GM12878 (cell line): ENCODE results near the gene NTN1. TPM values are rescaled to one million over a fixed set of nuclear protein-coding genes. Genes with fewer than 3 reads are reported as not detected.

ENCODE experiments used
- ATAC-seq: fragments of 200-7000 bp; cut with Tn5 transposase; 3 replicates; pipeline ENCODE4 v1.9.1; 2020; ENCODE audit warnings: mild to moderate bottlenecking, moderate library complexity
- BruUV-seq: library from RNA; stranded (reverse); fragments of 400-500 nt; replicated peaks from 2 replicates; lab custom pipeline; 2021; lab: Mats Ljungman, UMichigan
- CTCF ChIA-PET: fragments of 300-600 bp; sonication (Branson Sonifier 250); formaldehyde crosslinking; extraction: SDS; loops from one replicate; lab custom pipeline; 2021; ENCODE audit warnings: inconsistent platforms; lab: Yijun Ruan, JAX
- POLR2A ChIA-PET: fragments of 350-600 bp; formaldehyde crosslinking; extraction: SDS; loops from one replicate; lab custom pipeline; 2021; ENCODE audit warnings: inconsistent platforms; lab: Charles Lee
- RAD21 ChIA-PET: fragments of 300-600 bp; sonication (Branson Sonifier 250); formaldehyde crosslinking; loops from one replicate; lab custom pipeline; 2023; ENCODE audit warnings: antibody characterized with exemption; ENCODE audit not compliant: unreplicated experiment; lab: Charles Lee
- SMC1A ChIA-PET: fragments of 300-600 bp; sonication (Branson Sonifier 250); formaldehyde crosslinking; loops from one replicate; lab custom pipeline; 2023; ENCODE audit not compliant: unreplicated experiment, uncharacterized antibody; lab: Charles Lee
- DNase-seq: peaks from one replicate; pipeline ENCODE4 v3.0.0-alpha.2; 2011; ENCODE audit warnings: low read depth, low spot score
- FAIRE-seq: peaks from 3 replicates; lab custom pipeline; 2011; peaks lifted over from hg19 to GRCh38; lab: Jason Lieb, UNC
- H2AFZ ChIP-seq: 2 replicates; pipeline ENCODE4 v1.6.0; 2011; ENCODE audit warnings: low read depth, low read length, control low read depth; ENCODE audit not compliant: control insufficient read depth
- H3K27ac ChIP-seq: 2 replicates; pipeline ENCODE4 v1.5.1; 2011; ENCODE audit warnings: control low read depth; ENCODE audit not compliant: control insufficient read depth, insufficient read depth
- H3K27me3 ChIP-seq, 2 experiments: replicated peaks in 1 of 2; 2 replicates each; pipeline versions ENCODE4 v1.6.0 to v1.6.1; 2011; ENCODE audit warnings: low read length in 1 of 2; ENCODE audit not compliant: control insufficient read depth in 2 of 2, insufficient read depth in 2 of 2
- H3K36me3 ChIP-seq, 2 experiments: 2 replicates each; pipeline ENCODE4 v1.5.1; 2011; ENCODE audit warnings: low read length in 1 of 2; ENCODE audit not compliant: control insufficient read depth in 2 of 2, insufficient read depth in 2 of 2
- H3K4me1 ChIP-seq: 2 replicates; pipeline ENCODE4 v1.6.1; 2011; ENCODE audit warnings: mild to moderate bottlenecking, low read length, moderate library complexity, mixed read lengths; ENCODE audit not compliant: control insufficient read depth, insufficient read depth
- H3K4me2 ChIP-seq: 2 replicates; pipeline ENCODE4 v1.6.0; 2011; ENCODE audit warnings: control low read depth; ENCODE audit not compliant: control insufficient read depth, insufficient read depth
- H3K4me3 ChIP-seq: fragments of 200-600 bp; sonication (generic); 2 replicates; pipeline ENCODE4 v1.5.1; 2016
- H3K79me2 ChIP-seq: 2 replicates; pipeline ENCODE4 v1.6.0; 2011; ENCODE audit warnings: low read length; ENCODE audit not compliant: control insufficient read depth, insufficient read depth
- H3K9ac ChIP-seq: 2 replicates; pipeline ENCODE4 v1.8.0; 2011; ENCODE audit warnings: low read length, control low read depth, mixed read lengths; ENCODE audit not compliant: control insufficient read depth, insufficient read depth
- H3K9me3 ChIP-seq: replicated peaks from 3 replicates; pipeline ENCODE4 v1.5.1; 2011; ENCODE audit warnings: mild to moderate bottlenecking, low read length; ENCODE audit not compliant: control insufficient read depth, insufficient read depth
- H4K20me1 ChIP-seq: 2 replicates; pipeline ENCODE4 v1.6.0; 2011; ENCODE audit not compliant: control insufficient read depth, insufficient read depth
- CBFB ChIP-seq: IDR thresholded peaks from 2 replicates; pipeline ENCODE4 v1.6.1; 2016; ENCODE audit warnings: antibody characterized with exemption, low read depth
- CBX3 ChIP-seq: fragments of 200-600 bp; sonication (generic); IDR thresholded peaks from 2 replicates; pipeline ENCODE4 v1.6.1; 2016; ENCODE audit warnings: low read depth, borderline replicate concordance
- CREB1 ChIP-seq: IDR thresholded peaks from 2 replicates; pipeline ENCODE4 v1.6.1; 2012; ENCODE audit warnings: low read depth, mild to moderate bottlenecking, inconsistent platforms
- CUX1 ChIP-seq: IDR thresholded peaks from 2 replicates; pipeline ENCODE4 v1.6.1; 2012; ENCODE audit warnings: improper control_type of control experiment, low read depth, low read length; ENCODE audit not compliant: insufficient replicate concordance
- HDAC6 ChIP-seq: fragments of 200-600 bp; sonication (generic); IDR thresholded peaks from one replicate; pipeline ENCODE4 v1.8.0; 2017; ENCODE audit warnings: antibody characterized with exemption; ENCODE audit not compliant: unreplicated experiment
- IKZF2 ChIP-seq, 2 experiments: fragments of 450-650 bp; IDR thresholded peaks; 2 replicates each; pipeline ENCODE4 v1.6.1; 2017; ENCODE audit warnings: mild to moderate bottlenecking in 2 of 2, moderate library complexity in 2 of 2
- POLR2AphosphoS2 ChIP-seq: IDR thresholded peaks from 2 replicates; pipeline ENCODE4 v1.6.1; 2011; ENCODE audit warnings: low read depth, mild to moderate bottlenecking, low read length, improper control_type of control experiment, moderate library complexity
- RAD51 ChIP-seq: fragments of 450-650 bp; IDR thresholded peaks from 2 replicates; pipeline ENCODE4 v1.6.1; 2016; ENCODE audit warnings: moderate library complexity, mild to moderate bottlenecking, inconsistent platforms
- ZBTB11 ChIP-seq: fragments of 450-650 bp; formaldehyde crosslinking; IDR thresholded peaks from 2 replicates; pipeline ENCODE4 v1.5.0; 2022; ENCODE audit warnings: mild to moderate bottlenecking, missing genetic modification characterization
- WGBS: methylation state at CpG from one replicate; pipeline ENCODE4 v1.1.6; 2016; ENCODE audit warnings: low lambda C conversion rate; ENCODE audit not compliant: insufficient replicate concordance, insufficient coverage; ENCODE audit errors: missing lambda C conversion rate; 5-methylcytosine and 5-hydroxymethylcytosine counted together
- in situ Hi-C: fragments of 300-500 bp; cut with MboI; formaldehyde crosslinking; loops from 9 replicates; pipeline ENCODE4 v1.14.3; 2018; ENCODE audit warnings: mixed read lengths
- intact Hi-C: fragments of 100-400 bp; cut with micrococcal nuclease; formaldehyde crosslinking; loops from one replicate; pipeline ENCODE4 v1.14.2; 2022; ENCODE audit not compliant: unreplicated experiment
- polyA plus RNA-seq, 11 experiments: library from polyadenylated mRNA; depleted of rRNA in 4 of 11; unstranded in 6 of 11; stranded (reverse) in 5 of 11; fragments of >200 nt; fragmentation: Nextera tagmentation in 4 of 11; fragmentation: Illumina TruSeq in 1 of 11; extraction: Ambion mirVana in 4 of 11; extraction: Trizol in 1 of 11; gene quantifications; 1 replicate in 1 of 11; 2 replicates in 10 of 11; pipeline versions ENCODE4 v1.2.1 to v1.2.3, GENCODE V29; 2011 to 2016; ENCODE audit warnings: inconsistent platforms in 2 of 11, missing spikeins in 2 of 11, low read depth in 1 of 11
- total RNA-seq, 4 experiments: library from RNA; depleted of rRNA in 3 of 4; stranded (reverse); fragments of >200 nt in 3 of 4; fragmentation: Illumina TruSeq in 1 of 4; extraction: Trizol in 1 of 4; gene quantifications; 2 replicates each; pipeline versions ENCODE4 v1.2.1 to v1.2.3, GENCODE V29; 2013 to 2021

Gene NTN1
- total and polyA plus RNA-seq, 10 of the 15 experiments (the other 5 are each of a cell fraction or from before 2014, with no cell fraction given): 0.02 to 0.89 (median 0.35) TPM

GRCh38 chr17:9255833-9256232 is 234.5 kb downstream of the NTN1 start:
- in situ Hi-C loops: no loop called here
- peaks cover 4% of the 10 kb centered on the region; the same call in 1 of the 2 replicates for H3K4me1 ChIP-seq
- SMC1A ChIA-PET: no interaction called here
- H3K27ac ChIP-seq: no peak overlapping the region
- TF ChIP-seq POLR2AphosphoS2: no peak
- TF ChIP-seq, all 136 proteins: peak for 0
- POLR2A ChIA-PET: no interaction called here
- H4K20me1 ChIP-seq: no peaks in the 10 kb centered on the region
- H3K27me3 ChIP-seq: no peaks in the 10 kb centered on the region
- ATAC-seq: no peak
- H2AFZ ChIP-seq: no peak overlapping the region
- H3K9ac ChIP-seq: no peak overlapping the region
- H3K4me2 ChIP-seq: no peak overlapping the region
- no peak for DNase-seq
- BruUV-seq: no TSS peak
- no peaks in the 10 kb centered on the region for H3K79me2 ChIP-seq
- intact Hi-C loops: no loop called here
- WGBS: 66% methylated on average over 6 of the region's 6 CpGs
- CTCF ChIA-PET: interaction anchor here (1.2 kb wide), 1 partner anchor 11 kb away, joined by 3 read pairs; no protein-coding TSS in a partner anchor
- RAD21 ChIA-PET: no interaction called here
- H3K4me3 ChIP-seq: no peak overlapping the region
- no peak for FAIRE-seq
- H3K9me3 ChIP-seq: no peaks in the 10 kb centered on the region
- no peaks in the 10 kb centered on the region for H3K36me3 ChIP-seq

- in situ Hi-C loops: no loop called here
- intact Hi-C loops: no loop called here
- Histone ChIP-seq H2AFZ (no peak overlapping the region), H3K27ac (no peak overlapping the region), H3K9me3 (no peaks in the 10 kb centered on the region), H3K79me2 (no peaks in the 10 kb centered on the region), H3K4me1 (peaks cover 4% of the 10 kb centered on the region; the same call in 1 of the 2 replicates), H3K4me2 (no peak overlapping the region), H3K36me3 (no peaks in the 10 kb centered on the region), H4K20me1 (no peaks in the 10 kb centered on the region), H3K4me3 (no peak overlapping the region), H3K9ac (no peak overlapping the region), H3K27me3 (no peaks in the 10 kb centered on the region)
- DNase-seq (no peak), ATAC-seq (no peak), FAIRE-seq (no peak)
- 69% methylated on average over 6 of the region's 6 CpGs for WGBS
- BruUV-seq: no TSS peak
- POLR2A ChIA-PET: interaction anchor here (0.5 kb wide), 1 partner anchor 22 kb away, joined by 4 read pairs; no protein-coding TSS in a partner anchor
- CTCF ChIA-PET: interaction anchor here (1.2 kb wide), 1 partner anchor 11 kb away, joined by 3 read pairs; no protein-coding TSS in a partner anchor
- SMC1A ChIA-PET: interaction anchor here (1.3 to 1.7 kb wide), 2 partner anchors 36 to 51 kb away, joined by 3 to 4 read pairs; no protein-coding TSS in a partner anchor
- RAD21 ChIA-PET: no interaction called here
- TF ChIP-seq RAD51: no peak
- no peak for TF ChIP-seq CUX1
- TF ChIP-seq IKZF2 (IDR thresholded peaks at IDR 0.05): no peak
- no peak for TF ChIP-seq CBFB
- TF ChIP-seq CBX3: no peak
- TF ChIP-seq HDAC6: no peak
- TF ChIP-seq ZBTB11 (CRISPR knock-in tag): no peak
- TF ChIP-seq CREB1: no peak
Observed at GRCh38 chr17:9256361-9256750, 235.0 kb downstream of the NTN1 start.
